IMR-90 (cell line): ENCODE measurements around the gene SLIT1. TPM values are rescaled to one million over a fixed set of nuclear protein-coding genes. Genes with fewer than 3 reads are reported as not detected.

Experiments
- ATAC-seq: fragments of 200-7000 bp; cut with Tn5 transposase; 2 replicates; pipeline ENCODE4 v1.9.1; 2020; ENCODE audit warnings: low read depth, mild to moderate bottlenecking, moderate library complexity
- BruUV-seq: library from RNA; stranded (reverse); fragments of 400-500 nt; replicated peaks from 2 replicates; lab custom pipeline; 2021; lab: Mats Ljungman, UMichigan
- CTCF ChIA-PET: fragments of 300-600 bp; formaldehyde crosslinking; extraction: SDS; loops from one replicate; lab custom pipeline; 2021; ENCODE audit warnings: antibody characterized with exemption; lab: Yijun Ruan, JAX
- POLR2A ChIA-PET: fragments of 300-600 bp; sonication (Branson Sonifier 250); formaldehyde crosslinking; loops from one replicate; lab custom pipeline; 2022; ENCODE audit warnings: antibody characterized with exemption; ENCODE audit not compliant: unreplicated experiment; lab: Charles Lee
- DNase-seq: peaks from one replicate; pipeline ENCODE4 v3.0.0; 2013
- H2AFZ ChIP-seq: replicated peaks from 2 replicates; pipeline ENCODE3; 2013; ENCODE audit warnings: low read length, mild to moderate bottlenecking; ENCODE audit not compliant: poor library complexity
- H2AK5ac ChIP-seq: 2 replicates; pipeline ENCODE4 v1.6.1; 2013; ENCODE audit warnings: low read depth, low read length, inconsistent platforms
- H2AK9ac ChIP-seq: replicated peaks from 2 replicates; pipeline ENCODE3; 2013; ENCODE audit warnings: mild to moderate bottlenecking, low read depth, low read length, moderate library complexity; ENCODE audit not compliant: poor library complexity
- H2BK120ac ChIP-seq: 2 replicates; pipeline ENCODE4 v1.6.1; 2013; ENCODE audit warnings: low read depth, low read length, inconsistent platforms
- H2BK15ac ChIP-seq: 3 replicates; pipeline ENCODE4 v1.6.1; 2013; ENCODE audit warnings: low read depth, low read length, inconsistent platforms
- H2BK20ac ChIP-seq: 2 replicates; pipeline ENCODE4 v1.6.1; 2013; ENCODE audit warnings: low read depth, mild to moderate bottlenecking, inconsistent platforms, low read length, moderate library complexity
- H2BK5ac ChIP-seq: 2 replicates; pipeline ENCODE4 v1.6.1; 2013; ENCODE audit warnings: mild to moderate bottlenecking, low read depth, low read length, inconsistent platforms; ENCODE audit not compliant: poor library complexity, severe bottlenecking
- H3K14ac ChIP-seq: replicated peaks from 2 replicates; pipeline ENCODE4 v1.6.1; 2013; ENCODE audit warnings: low read depth, low read length, inconsistent platforms
- H3K18ac ChIP-seq: 2 replicates; pipeline ENCODE4 v1.6.1; 2013; ENCODE audit warnings: low read depth, low read length, control low read depth
- H3K23ac ChIP-seq: 2 replicates; pipeline ENCODE4 v1.6.1; 2013; ENCODE audit warnings: low read depth, low read length, inconsistent platforms
- H3K27ac ChIP-seq: 2 replicates; pipeline ENCODE4 v1.5.1; 2013; ENCODE audit warnings: mild to moderate bottlenecking, control low read depth, low read length; ENCODE audit not compliant: insufficient read depth
- H3K27me3 ChIP-seq: 2 replicates; pipeline ENCODE4 v1.6.1; 2013; ENCODE audit warnings: low read length; ENCODE audit not compliant: control insufficient read depth, insufficient read depth
- H3K36me3 ChIP-seq: 2 replicates; pipeline ENCODE4 v1.6.1; 2013; ENCODE audit warnings: low read length, mixed read lengths; ENCODE audit not compliant: control insufficient read depth, insufficient read depth
- H3K4ac ChIP-seq: 2 replicates; pipeline ENCODE4 v1.6.1; 2013; ENCODE audit warnings: low read depth, low read length, inconsistent platforms
- H3K4me1 ChIP-seq: 2 replicates; pipeline ENCODE4 v1.6.1; 2013; ENCODE audit warnings: low read length, mixed read lengths; ENCODE audit not compliant: control insufficient read depth, insufficient read depth
- H3K4me2 ChIP-seq: 2 replicates; pipeline ENCODE4 v1.6.1; 2013; ENCODE audit warnings: low read depth, mild to moderate bottlenecking, control low read depth, low read length, moderate library complexity
- H3K4me3 ChIP-seq: 2 replicates; pipeline ENCODE4 v1.5.1; 2013; ENCODE audit warnings: low read depth, mild to moderate bottlenecking, control low read depth, low read length, moderate library complexity; ENCODE audit not compliant: insufficient read depth
- H3K56ac ChIP-seq: 2 replicates; pipeline ENCODE4 v1.6.1; 2013; ENCODE audit warnings: low read length, inconsistent platforms; ENCODE audit not compliant: insufficient read depth; ENCODE audit errors: extremely low read depth
- H3K79me1 ChIP-seq, 2 experiments: 2 replicates each; pipeline ENCODE4 v1.6.1; 2013; ENCODE audit warnings: low read length in 2 of 2, inconsistent platforms in 1 of 2, low read depth in 1 of 2
- H3K9ac ChIP-seq: 2 replicates; pipeline ENCODE4 v1.6.1; 2013; ENCODE audit warnings: low read depth, low read length, control low read depth
- H3K9me1 ChIP-seq: 2 replicates; pipeline ENCODE4 v1.6.1; 2013; ENCODE audit warnings: low read length, inconsistent platforms; ENCODE audit not compliant: insufficient read depth
- H3K9me3 ChIP-seq: 2 replicates; pipeline ENCODE4 v1.6.1; 2013; ENCODE audit warnings: low read length; ENCODE audit not compliant: control insufficient read depth, insufficient read depth
- H4K20me1 ChIP-seq: 2 replicates; pipeline ENCODE4 v1.6.1; 2013; ENCODE audit warnings: low read length, inconsistent platforms; ENCODE audit not compliant: insufficient read depth
- H4K5ac ChIP-seq: 2 replicates; pipeline ENCODE4 v1.6.1; 2013; ENCODE audit warnings: mild to moderate bottlenecking, low read depth, low read length, control low read depth
- H4K8ac ChIP-seq, 2 experiments: 2 replicates each; pipeline ENCODE4 v1.6.1; 2013; ENCODE audit warnings: low read depth in 2 of 2, low read length in 2 of 2, control low read depth in 1 of 2, inconsistent platforms in 1 of 2
- H4K91ac ChIP-seq: 2 replicates; pipeline ENCODE4 v1.6.1; 2013; ENCODE audit warnings: low read depth, low read length, inconsistent platforms; ENCODE audit not compliant: insufficient read depth
- BHLHE40 ChIP-seq: fragments of 150-350 bp; IDR thresholded peaks from 2 replicates; pipeline ENCODE4 v1.6.1; 2016; ENCODE audit warnings: mild to moderate bottlenecking, low read depth, low read length
- FOS ChIP-seq: fragments of 150-350 bp; IDR thresholded peaks from 2 replicates; pipeline ENCODE4 v1.6.1; 2016; ENCODE audit warnings: low read depth, low read length
- MAFK ChIP-seq: IDR thresholded peaks from 2 replicates; pipeline ENCODE4 v1.6.1; 2012; ENCODE audit warnings: low read depth, low read length, improper control_type of control experiment
- MXI1 ChIP-seq: IDR thresholded peaks from 2 replicates; pipeline ENCODE4 v1.6.1; 2012; ENCODE audit warnings: low read depth, mild to moderate bottlenecking, low read length, moderate library complexity, borderline replicate concordance
- RCOR1 ChIP-seq: IDR thresholded peaks from 2 replicates; pipeline ENCODE4 v1.6.1; 2012; ENCODE audit warnings: mild to moderate bottlenecking, low read length, improper control_type of control experiment; ENCODE audit not compliant: insufficient replicate concordance
- RFX5 ChIP-seq: IDR thresholded peaks from 2 replicates; pipeline ENCODE4 v1.8.0; 2012; ENCODE audit warnings: low read depth, mild to moderate bottlenecking, low read length, moderate library complexity
- WGBS, 2 experiments: methylation state at CpG; one replicate each; pipeline versions ENCODE4 v1.1.5 to v1.1.7; 2013; ENCODE audit warnings: missing lambda C conversion rate in 2 of 2; ENCODE audit not compliant: insufficient read length in 1 of 2; ENCODE audit errors: extremely low coverage in 2 of 2; 5-methylcytosine and 5-hydroxymethylcytosine counted together
- dilution Hi-C: fragments of 300-500 bp; cut with HindIII; formaldehyde crosslinking; loops from one replicate; pipeline ENCODE4 v1.14.3; 2018; ENCODE audit warnings: low sequenced_read_pairs; ENCODE audit not compliant: unreplicated experiment
- in situ Hi-C: fragments of 300-500 bp; cut with MboI; formaldehyde crosslinking; loops from 3 replicates; pipeline ENCODE4 v1.14.3; 2019; ENCODE audit warnings: low sequenced_read_pairs, inconsistent platforms, mixed read lengths
- intact Hi-C: fragments of 100-400 bp; cut with micrococcal nuclease; formaldehyde crosslinking; loops from 2 replicates; pipeline ENCODE4 v1.10.0; 2022
- polyA plus RNA-seq, 3 experiments: library from polyadenylated mRNA; depleted of rRNA; stranded (reverse); fragments of >200 nt; gene quantifications; 2 replicates each; pipeline ENCODE4 v1.2.3, GENCODE V29; 2012; ENCODE audit warnings: low replicate concordance in 1 of 3
- total RNA-seq: library from RNA; depleted of rRNA; stranded (reverse); fragments of >200 nt; gene quantifications from 2 replicates; pipeline ENCODE4 v1.2.3, GENCODE V29; 2012

SLIT1 gene
- total and polyA plus RNA-seq, 2 of the 4 experiments (the other 2 are of a cell fraction), result under 0.01 TPM

- WGBS, 2 experiments, result 79% methylated on average over 10 of the region's 14 CpGs; no CpG with 5 or more reads in 1 of the 2 experiments
- Histone ChIP-seq H3K36me3 (no peaks in the 10 kb centered on the region), H2AK9ac (no peak overlapping the region), H3K14ac (no peak overlapping the region), H2AK5ac (no peak overlapping the region), H3K56ac (no peak overlapping the region), H3K79me1 (no peaks in the 10 kb centered on the region), H4K5ac (no peak overlapping the region), H3K4me2 (no peak overlapping the region), H2BK5ac (no peak overlapping the region), H3K27me3 (peaks cover 41% of the 10 kb centered on the region), H2BK120ac (no peak overlapping the region), H4K91ac (no peak overlapping the region), H2BK15ac (no peak overlapping the region), H3K23ac (no peak overlapping the region), H4K20me1 (no peaks in the 10 kb centered on the region), H3K9me3 (no peaks in the 10 kb centered on the region), H2BK20ac (no peak overlapping the region), H4K8ac (no peak overlapping the region), H3K18ac (no peak overlapping the region), H3K9ac (no peak overlapping the region), H3K4me1 (no peaks in the 10 kb centered on the region), H3K9me1 (no peaks in the 10 kb centered on the region), H3K4me3 (no peak overlapping the region), H3K27ac (no peak overlapping the region), H2AFZ (no peak overlapping the region), H3K4ac (no peak overlapping the region)
- ATAC-seq, result no peak
- CTCF ChIA-PET, result no interaction called here
- BruUV-seq, result no TSS peak
- DNase-seq, result no peak
- dilution Hi-C loops (no loop called here), in situ Hi-C loops (loop anchor here (10.0 kb wide), 1 partner anchor 130 kb away; no protein-coding TSS in a partner anchor), intact Hi-C loops (no loop called here)
- POLR2A ChIA-PET, result no interaction called here
- TF ChIP-seq RCOR1 (no peak), MXI1 (no peak), RFX5 (no peak), FOS (no peak), BHLHE40 (no peak), MAFK (no peak)
Measured at GRCh38 chr10:97204826-97205679, 19.3 kb upstream of the SLIT1 start.
